22Rv1 (cell line): ENCODE data around the gene CFAP141.

Experiments used
- H3K27ac ChIP-seq: fragments of 450-650 bp; 2 replicates; pipeline ENCODE4 v1.5.1; 2017
- ZFX ChIP-seq: fragments of 450-650 bp; IDR thresholded peaks from 2 replicates; pipeline ENCODE4 v1.6.1; 2017; ENCODE audit warnings: antibody characterized with exemption, borderline replicate concordance
- TF ChIP-seq, protein P1 (sequence below): fragments of 450-650 bp; IDR thresholded peaks from 2 replicates; pipeline ENCODE4 v1.5.1; 2017; ENCODE audit warnings: mild to moderate bottlenecking

CFAP141 gene

DNA sequence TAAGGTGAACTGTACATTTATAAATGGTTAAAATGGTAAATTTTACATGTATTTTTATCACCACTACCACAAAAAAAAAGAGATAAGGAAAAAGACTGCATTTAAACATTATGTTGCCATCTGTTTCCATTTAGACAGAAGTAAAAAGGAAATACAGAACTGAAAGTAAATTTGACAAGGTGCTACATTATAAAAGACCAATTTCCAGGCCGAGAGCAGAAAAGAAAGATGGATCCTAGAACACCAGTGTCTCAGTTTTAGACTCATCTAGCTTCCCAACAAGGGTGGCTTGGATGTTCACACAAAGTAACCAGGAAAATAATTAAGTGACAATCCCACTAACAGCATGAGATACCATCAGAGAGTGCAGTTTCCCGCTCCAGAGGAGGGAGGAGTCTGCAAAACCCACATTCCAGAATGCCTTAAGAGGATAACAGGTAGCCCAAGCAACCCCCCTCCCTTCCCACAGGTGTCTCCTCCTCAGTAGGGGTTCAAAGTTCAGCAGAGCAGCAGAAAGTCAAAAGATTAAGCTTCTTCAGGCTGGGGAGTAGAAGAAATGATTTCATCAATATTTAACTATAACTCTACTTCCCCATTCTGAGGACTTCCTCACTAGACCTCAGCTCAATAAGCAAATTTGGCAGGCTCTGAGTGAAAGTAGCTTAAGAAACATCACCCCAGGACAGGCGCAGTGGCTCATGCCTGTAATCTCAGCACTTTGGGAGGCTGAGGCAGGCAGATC lies 26.0 kb downstream of the CFAP141 start:
- H3K27ac ChIP-seq: no peak overlapping the region
- TF ChIP-seq, protein P1, sequence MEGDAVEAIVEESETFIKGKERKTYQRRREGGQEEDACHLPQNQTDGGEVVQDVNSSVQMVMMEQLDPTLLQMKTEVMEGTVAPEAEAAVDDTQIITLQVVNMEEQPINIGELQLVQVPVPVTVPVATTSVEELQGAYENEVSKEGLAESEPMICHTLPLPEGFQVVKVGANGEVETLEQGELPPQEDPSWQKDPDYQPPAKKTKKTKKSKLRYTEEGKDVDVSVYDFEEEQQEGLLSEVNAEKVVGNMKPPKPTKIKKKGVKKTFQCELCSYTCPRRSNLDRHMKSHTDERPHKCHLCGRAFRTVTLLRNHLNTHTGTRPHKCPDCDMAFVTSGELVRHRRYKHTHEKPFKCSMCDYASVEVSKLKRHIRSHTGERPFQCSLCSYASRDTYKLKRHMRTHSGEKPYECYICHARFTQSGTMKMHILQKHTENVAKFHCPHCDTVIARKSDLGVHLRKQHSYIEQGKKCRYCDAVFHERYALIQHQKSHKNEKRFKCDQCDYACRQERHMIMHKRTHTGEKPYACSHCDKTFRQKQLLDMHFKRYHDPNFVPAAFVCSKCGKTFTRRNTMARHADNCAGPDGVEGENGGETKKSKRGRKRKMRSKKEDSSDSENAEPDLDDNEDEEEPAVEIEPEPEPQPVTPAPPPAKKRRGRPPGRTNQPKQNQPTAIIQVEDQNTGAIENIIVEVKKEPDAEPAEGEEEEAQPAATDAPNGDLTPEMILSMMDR: no peak
- TF ChIP-seq ZFX: no peak

DNA sequence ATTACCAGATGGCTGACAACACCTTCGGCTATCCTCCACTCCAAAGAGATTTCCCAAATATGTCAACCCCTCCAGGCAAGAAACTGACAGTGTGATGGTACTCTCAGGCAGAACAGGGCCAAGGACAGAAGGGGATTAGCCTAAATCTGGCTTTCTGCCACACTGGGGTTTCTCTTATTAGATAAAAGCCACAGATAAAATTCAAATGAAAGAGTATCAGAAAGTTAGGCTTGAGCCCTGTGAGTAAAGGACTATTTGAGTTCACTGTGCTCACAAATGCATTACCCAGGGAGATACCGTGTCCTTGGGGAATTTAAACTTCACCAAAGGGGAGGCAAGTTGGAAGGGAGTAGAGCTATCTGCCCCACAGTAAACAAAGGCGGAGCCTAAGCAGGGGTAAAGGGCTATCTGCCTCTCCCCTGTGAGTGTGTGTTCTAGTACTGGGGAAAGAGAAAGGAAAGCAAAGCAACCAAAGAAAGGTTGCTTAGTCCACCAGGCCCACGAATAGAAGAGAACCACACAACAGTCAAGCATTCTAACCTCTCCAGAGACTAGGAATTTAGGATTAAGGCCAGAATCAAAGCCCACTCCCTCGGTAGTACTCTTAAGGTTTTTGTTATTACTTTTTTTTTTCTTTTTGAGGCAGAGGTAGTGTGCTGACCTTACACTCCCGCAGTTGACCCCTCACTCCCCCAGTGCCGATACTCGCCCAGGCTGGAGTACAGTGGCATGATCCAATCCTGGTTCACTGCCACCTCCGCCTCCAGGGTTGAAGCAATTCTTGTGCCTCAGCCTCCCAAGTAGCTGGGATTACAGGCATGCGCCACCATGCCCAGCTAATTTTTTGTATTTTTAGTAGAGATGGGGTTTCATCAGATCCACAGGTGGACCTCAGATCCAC lies 27.0 kb downstream of the CFAP141 start:
- peak overlapping the region; percentile 4 for H3K27ac ChIP-seq
- TF ChIP-seq ZFX: no peak

DNA sequence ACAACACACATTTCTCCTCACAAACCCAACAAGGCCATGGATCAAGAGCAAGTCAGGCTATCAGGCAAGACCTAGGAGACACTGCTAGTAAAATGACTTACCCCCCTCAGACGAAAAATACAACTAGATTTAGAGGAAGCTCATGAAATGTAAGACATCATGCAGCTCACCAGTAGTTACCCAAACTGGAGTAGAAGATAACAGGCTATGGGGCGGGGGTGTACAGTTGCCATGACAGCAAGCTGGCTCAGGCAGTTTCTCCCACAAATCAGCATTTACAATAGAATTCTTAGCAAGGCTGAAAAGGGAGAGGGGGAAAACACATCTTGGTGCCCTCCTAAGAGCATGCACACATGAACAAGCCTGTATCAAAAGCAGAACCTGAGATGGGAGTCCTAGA lies 28.1 kb downstream of the CFAP141 start:
- no peak overlapping the region; the same call in 1 of the 2 replicates for H3K27ac ChIP-seq
- no peak for TF ChIP-seq ZFX
- TF ChIP-seq, protein P1: no peak

DNA sequence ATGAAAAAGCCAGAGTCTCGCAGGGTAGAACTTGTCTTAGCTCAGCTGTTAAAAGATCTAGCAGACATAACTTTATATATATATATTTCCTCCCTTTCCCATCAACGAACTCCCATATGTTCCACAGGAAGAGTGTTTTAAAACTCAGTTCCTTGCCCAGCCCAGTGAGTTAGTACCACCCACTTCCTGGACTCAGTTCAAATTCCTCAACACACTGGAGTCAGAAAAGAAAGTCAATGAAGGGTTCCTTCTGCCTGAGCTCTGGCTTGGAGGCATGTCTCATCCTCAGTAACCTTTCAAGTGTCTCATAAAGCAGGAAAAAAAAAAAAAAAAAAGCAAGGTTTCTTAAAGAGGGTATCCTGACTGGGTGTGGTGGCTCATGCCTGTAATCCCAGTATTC lies 29.8 kb downstream of the CFAP141 start:
- TF ChIP-seq, protein P1: no peak
- no peak for TF ChIP-seq ZFX
- H3K27ac ChIP-seq: no peak overlapping the region

DNA sequence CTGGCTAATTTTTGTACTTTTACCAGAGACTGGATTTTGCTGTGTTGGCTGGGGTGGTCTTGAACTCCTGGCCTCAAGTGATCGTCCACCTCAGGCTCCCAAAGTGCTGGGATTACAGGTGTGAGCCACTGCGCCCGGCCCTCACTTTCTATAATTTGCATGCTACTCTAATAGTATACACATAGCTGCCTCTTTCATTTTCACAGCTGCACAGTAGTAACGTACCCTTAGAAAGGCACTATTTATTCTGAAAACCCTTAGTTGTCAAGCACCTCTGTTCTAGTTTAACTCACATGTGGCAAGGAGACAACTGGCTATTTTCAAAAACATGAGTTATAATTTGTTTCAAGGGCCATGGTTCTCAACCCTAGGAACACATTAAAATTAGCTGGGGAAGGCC lies 31.5 kb downstream of the CFAP141 start:
- H3K27ac ChIP-seq: no peak overlapping the region
- no peak for TF ChIP-seq ZFX
- TF ChIP-seq, protein P1: no peak

DNA sequence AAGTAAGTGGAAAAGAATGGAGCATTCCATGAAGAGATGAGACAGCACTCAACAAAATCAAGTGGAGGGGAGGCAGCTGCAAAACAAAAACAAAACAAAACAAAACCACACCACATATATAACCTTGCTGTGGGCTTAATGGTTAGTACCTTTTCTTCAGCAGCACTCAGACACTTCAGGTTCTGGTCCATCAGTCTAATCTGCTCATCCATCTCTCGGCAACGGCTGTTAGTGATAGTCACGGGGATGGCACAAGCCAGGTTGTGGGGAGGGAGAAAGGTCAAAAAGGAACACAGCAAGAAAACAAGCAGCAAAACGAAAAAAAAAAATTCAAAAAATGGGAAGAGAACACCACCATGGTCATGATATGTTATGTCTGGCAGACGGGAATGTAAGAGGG lies 34.3 kb downstream of the CFAP141 start:
- no peak overlapping the region; the same call in 1 of the 2 replicates for H3K27ac ChIP-seq
- TF ChIP-seq ZFX: no peak
- TF ChIP-seq, protein P1: no peak

DNA sequence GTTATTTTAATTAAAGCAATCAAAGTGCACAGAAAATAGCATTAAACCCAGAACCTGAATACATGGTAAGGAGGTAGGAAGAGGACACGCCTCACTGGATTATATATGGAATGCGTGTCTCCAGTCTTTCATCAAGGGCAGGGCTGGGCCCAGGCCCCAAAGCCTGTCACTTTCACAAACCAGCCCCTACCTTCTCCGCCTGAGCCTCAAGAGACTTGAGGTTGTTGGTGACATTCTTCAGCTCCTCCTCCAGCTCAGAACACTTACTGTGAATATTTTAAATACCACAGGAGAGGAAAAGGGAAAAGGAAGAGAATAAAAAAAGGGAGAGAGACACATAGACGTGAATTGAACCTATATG lies 34.9 kb downstream of the CFAP141 start:
- no peak overlapping the region; the same call in 1 of the 2 replicates for H3K27ac ChIP-seq
- TF ChIP-seq, protein P1: no peak
- no peak for TF ChIP-seq ZFX
